Posterior cingulate gyrus (tissue), 11 donors: ENCODE results near the gene ZNF232.
"Not testable (repeated sequence)": the region's sequence is repeated elsewhere in the genome, so short reads cannot be mapped to it uniquely, and the experiment has no call there.

Experiments used
- DNase-seq, 10 donors: peaks; one replicate each; pipeline versions ENCODE4 v3.0.0 to v3.0.0-alpha.2; 2020 to 2021; ENCODE audit warnings: mixed read lengths in 3 of 10
- intact Hi-C: fragments of 100-400 bp; cut with DNase I; formaldehyde crosslinking; loops from one replicate; pipeline ENCODE4 v1.15.1; 2023

Gene ZNF232

DNA sequence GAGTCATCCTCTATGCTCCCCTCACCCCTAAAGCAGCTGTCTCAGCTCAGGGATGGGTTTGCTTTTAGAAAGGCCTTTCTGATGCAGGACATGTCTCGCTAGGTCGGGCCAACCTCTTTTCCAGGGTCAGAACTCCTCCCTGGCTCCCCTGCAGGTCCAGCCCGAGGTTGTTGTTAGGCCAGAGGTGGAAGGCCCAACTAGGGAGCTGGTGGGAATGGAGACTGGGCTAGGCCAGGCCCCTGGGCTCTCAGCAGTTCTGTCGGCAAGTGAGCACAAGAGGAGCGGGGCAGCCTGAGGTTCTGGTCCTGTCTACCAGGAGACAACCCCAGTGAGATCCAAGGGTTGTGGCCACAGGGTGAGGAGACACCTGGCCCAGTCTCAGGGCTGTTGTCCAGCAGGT, 19.0 kb upstream of the ZNF232 start:
- intact Hi-C loops, DNase-seq: not testable (repeated sequence)

DNA sequence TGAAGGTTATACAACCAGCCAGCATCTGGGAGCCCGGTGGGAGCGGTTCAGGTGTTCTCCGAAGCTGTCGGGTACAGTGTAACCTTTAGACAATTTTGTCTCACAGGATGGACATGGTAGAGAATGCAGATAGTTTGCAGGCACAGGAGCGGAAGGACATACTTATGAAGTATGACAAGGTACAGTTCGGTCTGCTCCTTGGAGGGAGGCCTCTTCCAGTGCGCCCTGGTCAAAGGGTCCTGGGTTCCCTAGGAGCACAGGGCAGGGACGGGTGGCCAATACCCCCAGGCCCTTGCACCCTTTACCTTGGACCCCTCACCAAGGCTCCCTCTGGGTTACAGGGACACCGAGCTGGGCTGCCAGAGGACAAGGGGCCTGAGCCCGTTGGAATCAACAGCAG, 18.6 kb upstream of the ZNF232 start:
- DNase-seq, result peak in 1 of 10 donors; percentile 65
- intact Hi-C loops, result not testable (repeated sequence)

DNA sequence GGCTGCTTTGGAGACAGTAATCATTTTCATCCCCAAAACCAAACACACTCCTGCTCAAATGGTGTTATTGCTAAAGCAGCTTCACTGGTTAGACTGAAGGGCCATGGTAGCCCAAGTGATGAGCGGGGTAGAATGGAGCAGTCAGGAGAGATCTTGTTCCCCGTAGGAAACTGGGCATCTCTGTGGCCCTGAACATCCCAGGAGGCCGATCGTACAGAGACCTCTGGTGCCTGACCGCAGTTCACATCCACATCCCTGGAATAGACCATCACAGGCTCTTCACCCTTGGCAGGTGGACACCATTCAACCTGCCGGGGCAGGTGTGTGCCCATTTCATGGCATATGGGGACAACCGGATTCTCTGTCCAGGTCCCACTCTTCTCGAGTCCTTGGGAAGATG, 18.1 kb upstream of the ZNF232 start:
- intact Hi-C loops, result not testable (repeated sequence)
- DNase-seq, result peak in 1 of 10 donors; percentile 34

DNA sequence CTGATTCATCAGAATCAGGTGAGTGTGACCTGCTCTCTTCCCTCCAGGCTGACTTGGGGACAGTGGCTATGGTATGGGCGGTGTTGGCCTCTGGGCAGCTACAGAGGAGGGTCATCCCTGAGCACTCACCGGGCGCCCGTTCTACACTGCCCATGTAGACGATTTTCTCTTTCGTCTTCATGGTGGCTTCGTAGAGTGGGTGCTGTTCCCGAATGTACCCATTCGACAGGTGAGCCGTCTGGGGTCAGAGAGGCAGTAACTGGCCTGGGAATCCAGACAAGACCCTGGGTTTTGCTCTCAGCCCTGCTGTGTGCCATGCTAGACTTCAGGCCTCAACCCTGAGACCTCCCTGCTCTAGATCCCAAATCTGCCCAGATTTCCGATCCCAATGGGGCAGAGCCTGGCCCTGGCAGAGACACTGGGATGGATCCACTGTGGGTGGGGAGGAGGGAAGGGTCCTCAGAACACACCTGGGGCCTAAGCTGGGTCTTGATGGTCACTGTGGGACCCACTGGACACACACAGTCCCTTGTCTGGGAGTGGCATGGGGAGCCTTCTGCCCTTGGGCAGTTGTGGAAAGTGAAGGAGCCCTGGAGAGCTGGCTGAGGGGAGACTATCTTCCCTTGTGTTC, 17.3 kb upstream of the ZNF232 start:
- DNase-seq, result peak in 2 of 10 donors; percentile 27 to 62
- intact Hi-C loops, result no loop called here

DNA sequence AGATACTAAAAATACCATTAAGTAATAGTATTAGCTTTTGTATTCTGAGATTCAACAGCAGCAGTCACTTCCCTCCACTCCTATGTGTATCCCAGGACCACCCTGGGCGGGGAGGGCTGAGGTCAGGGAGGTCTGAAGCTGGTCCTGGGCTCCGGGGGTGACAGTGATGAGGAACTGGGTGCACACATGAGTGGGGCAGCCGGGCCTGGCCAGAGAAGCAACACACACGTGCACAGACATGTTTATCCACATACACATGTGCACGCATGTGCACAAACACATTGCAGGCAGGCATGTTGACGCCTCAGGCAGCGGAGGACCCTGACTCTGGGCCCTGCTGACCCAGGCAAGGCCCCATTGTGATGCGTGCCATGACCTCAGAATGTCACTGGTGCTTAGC, 16.7 kb upstream of the ZNF232 start:
- DNase-seq, result peak in 1 of 10 donors; percentile 59
- intact Hi-C loops, result not testable (repeated sequence)

DNA sequence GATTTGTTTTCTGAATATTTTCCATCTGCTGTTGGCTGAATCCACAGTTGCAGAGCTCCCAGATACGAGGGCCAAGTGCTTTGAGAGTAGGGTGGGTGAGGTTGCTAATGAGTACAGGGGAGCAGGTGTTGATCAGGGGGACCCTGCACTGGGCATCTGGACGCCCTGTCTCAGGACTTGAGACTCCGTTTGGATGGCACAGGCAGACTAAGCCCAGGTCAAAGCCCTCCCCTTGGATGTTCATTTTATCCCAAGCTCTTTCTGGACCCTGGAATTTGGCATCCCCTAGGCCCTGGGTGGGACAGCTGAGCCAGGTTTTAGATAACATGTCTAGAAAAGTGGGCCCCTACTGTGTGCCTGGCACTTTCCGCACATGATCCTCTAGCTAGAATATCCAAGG, 16.2 kb upstream of the ZNF232 start:
- intact Hi-C loops, result no loop called here
- DNase-seq, result no peak

DNA sequence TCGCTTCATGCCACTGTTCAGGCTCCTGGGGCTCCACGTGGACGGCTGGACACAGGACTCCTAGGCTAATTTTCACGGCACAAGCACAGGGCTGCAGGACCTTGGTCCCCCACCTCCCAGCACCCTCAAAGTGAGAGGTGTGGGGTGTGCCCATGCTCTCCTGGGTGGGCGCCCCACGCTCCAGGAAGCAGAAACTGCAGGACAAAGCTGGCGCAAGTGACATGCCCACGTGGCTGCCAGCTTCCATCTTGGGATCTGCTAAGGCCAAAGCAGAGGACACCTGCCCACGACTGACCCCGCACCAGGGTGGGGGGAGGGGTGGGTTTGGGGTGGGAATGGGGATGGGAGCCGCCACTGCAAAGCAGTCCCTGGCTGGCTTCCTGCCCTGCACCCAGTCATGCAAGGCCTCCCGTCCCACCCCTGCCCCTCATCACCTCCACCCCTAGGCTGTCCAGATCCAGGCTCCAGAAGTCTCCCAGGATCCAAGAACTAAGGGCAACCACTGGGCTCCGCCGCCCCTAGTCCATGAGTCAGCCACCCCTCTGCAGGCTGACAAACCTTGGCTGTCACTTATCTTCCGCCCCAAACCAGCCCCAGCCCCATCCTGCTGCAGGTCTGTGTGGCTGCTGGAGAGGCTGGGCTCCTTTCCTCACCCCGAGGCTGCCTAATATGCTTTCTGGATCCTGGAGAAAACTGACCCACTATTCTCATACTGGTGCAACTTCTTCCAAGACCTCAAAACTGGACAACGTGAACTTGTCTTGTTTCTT, 15.2 kb upstream of the ZNF232 start:
- DNase-seq, result peak in 2 of 10 donors; percentile 54 to 78
- intact Hi-C loops, result no loop called here

DNA sequence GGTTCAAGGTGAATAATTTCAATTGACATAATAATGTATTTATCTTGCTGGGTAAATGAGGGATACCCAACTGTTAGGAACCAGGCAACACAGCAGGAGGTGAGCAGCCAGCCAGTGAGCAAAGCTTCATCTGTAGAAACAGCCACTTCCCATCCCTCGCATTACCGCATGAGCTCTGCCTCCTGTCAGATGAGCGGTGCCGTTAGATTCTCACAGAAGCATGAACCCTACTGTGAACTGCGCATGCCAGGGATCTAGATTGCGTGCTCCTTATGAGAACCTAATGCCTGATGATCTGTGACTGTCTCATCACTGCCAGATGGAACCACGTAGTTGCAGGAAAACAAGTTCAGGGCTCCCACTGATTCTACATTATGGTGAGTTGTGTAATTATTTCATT, 13.2 kb upstream of the ZNF232 start:
- intact Hi-C loops, result not testable (repeated sequence)
- DNase-seq, result peak in 1 of 10 donors; percentile 13

DNA sequence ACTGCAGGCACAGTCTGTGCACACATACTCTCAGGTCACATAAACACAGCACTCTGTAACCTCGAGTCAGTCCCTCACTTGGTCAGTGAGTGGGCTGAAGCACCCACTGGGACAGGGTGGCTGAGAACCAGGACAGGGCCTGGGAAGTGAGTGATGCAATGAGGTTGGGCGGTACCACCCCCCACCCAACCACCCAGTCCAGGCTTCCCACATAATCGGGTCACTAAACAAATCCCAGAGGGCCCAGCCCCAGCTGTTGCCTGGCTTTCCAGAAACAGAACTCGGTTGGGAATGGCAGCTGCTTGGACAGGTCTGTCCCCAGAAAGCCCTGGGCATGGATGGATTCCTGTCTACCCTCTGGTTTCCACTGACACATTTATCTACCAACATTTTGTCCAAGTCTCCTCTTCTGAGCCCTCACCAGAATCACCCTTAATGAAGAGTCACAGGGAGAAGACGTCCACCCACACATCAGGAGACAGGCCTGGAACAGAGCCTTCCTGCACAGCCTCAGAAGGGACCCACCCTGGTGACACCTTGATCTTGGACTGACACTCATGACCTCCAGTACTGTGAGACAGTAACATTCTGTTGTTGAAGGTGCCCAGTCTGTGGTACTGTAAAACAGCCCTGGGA, 12.6 kb upstream of the ZNF232 start:
- DNase-seq, result peak in 1 of 10 donors; percentile 70
- intact Hi-C loops, result not testable (repeated sequence)

DNA sequence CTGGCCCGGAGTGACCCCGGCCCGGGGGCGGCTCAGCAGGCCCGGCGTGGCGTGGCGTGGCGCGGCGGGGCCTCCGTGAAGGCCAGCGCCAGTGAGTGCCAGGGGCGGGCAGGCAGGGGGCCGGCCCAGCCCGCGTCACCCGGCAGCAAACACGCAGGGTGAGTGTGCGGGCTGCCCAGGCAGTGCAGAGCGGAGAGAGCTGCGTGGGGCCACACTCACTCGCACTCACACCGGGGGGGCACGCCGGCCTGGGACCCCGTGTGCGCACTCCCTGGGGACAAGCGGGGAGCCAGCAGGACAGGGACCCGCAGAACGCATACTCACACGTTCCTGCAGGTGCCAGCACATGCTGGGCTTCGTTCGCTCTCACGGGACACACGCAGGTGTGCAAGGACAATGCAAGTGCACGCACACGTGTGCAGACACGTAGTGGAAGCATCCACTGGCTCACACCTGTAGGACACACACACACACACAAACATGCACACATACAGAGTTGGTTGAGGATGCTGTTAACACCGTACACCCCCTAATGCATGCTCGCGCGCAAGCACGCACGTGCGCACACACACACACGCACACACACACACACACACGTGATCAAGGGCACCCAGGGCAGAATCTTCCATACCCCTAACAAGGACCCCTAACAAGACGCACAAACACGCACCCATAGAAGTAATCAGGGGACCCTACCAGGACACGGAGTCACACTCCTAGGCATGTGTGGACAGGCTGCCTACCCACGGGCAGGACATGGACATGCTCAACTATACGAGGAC, 11.9 kb upstream of the ZNF232 start:
- intact Hi-C loops, result no loop called here
- peak in 3 of 10 donors; percentile 35 to 82 (median 53) for DNase-seq

DNA sequence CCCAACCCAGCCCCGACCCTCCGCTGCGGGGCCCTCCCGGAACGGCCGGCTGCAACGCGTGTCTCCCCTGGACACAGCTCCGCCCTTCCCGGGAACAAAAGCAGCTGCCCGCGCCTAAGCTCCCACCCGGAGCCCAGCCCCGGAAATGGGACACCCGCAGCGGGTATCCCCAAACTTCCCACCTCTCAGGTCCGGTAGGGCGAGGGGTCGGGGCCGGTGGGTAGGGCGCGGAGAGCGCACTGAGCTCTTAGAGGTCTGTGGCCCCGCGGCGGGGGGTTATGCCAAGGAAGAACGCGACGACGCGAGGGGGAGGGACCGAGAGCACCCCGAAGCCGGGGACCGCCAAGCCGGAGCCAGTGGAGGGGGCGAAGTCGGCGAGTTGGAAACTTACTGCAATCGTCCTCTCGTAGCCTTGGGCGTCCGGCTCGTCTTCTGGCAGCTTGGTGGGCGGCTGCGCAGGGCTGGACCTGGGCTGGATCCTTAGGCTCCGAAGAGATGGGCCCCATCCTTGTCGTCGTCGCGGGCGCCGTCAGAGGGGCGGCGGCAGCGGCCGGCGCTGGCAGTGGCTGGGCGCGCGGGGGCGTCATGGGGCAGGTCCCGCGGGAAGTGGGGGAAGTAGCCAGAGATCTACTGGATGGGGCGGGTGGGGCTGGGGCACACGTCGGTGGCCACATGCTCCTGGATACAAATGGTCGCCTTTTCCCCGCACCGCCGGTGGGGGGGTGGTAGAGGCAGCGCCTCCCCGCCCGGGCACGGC, 11.1 kb upstream of the ZNF232 start:
- peak in 3 of 10 donors; percentile 41 to 86 (median 77) for DNase-seq
- intact Hi-C loops, result no loop called here

DNA sequence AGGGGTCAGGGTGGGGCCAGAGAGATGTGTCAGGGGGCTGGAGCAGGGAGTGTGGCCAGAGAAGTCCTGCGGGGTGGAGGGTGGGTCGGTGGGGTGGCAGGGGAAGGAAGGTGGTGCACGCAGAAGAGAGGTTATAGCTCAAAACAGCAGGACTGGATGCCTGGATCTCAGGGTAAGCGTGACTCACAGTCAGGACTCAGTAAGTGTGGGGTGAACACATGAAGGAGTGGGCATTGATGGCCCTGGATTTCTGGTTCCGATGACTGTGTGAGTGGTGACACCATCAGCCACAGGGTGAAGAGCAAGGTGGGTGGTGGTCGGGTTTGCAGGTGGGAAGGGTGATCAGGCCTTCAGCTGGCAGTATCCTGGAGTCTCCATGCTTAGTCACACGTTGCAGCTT, 10.4 kb upstream of the ZNF232 start:
- peak in 2 of 10 donors; percentile 14 to 53 for DNase-seq

DNA sequence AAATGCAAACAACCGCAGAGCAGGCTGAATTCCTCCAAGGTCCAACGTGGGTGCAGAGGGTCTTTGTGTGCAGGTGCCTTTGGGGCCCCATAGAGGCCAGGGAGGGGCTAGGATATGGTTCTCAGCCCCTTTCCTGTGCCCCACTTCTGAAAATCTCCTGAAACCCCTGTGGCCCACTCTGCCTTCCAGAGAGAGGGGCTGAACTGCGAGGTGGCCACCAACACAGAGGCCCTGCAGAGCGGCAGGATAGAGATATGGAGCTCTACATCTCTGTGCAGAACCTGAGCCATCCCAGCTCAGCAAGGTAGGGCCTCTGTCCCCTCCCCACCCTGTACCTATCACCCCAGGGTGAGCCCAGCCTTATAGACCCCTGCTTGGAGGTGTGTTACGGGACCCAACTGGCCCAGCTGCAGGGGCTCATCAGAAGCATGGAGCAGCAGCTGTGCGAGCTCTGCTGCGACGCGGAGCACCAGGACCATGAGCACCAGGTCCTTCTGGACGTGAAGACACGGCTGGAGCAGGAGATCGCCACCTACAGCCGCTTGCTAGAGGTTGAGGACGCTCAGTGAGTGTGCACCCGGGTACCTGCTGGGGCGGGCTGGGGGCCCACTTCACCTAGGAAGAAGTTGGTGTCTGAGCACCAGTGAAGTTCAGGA, 9.6 kb upstream of the ZNF232 start:
- peak in 2 of 10 donors; percentile 50 to 77 for DNase-seq
- intact Hi-C loops, result no loop called here

More for the DNA sequence above, 10.4 kb upstream of the ZNF232 start:
- intact Hi-C loops, result not testable (repeated sequence)

DNA sequence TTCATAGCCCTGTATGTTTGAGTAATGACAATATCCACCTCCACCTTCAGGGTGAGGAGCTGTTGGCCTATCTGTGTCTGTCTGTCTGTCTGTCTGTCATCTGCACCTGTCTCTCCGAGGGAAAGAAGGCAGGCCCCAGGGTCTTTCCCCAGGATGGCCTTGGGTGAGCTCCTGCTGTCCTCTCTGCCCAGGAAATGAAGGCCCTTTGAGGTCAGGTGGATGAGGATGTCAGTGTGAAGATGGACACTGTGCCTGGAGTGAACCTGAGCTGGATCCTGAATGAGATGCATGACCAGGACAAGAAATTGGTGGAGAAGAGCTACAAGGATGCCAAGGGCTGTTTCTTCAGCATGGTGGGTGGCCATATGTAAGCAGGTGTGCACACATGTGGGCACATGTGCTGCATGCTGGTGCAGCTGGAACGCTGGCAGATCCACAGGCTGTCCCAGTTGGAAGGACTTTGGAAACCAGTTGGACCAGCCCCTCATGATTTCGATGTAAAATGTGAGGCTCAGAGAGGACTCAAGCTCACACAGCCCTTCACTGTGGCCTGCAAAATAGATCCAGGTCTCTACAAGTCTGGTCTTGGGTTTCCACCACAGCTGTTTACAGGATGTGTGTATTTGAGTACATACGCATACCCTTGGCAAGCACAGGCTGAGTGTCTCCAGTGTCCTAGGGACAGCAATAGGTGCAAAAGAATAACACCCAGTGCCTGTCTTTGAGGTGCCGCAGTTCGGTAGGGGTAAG, 8.9 kb upstream of the ZNF232 start:
- intact Hi-C loops, result not testable (repeated sequence)
- peak in 1 of 10 donors; percentile 52 for DNase-seq

DNA sequence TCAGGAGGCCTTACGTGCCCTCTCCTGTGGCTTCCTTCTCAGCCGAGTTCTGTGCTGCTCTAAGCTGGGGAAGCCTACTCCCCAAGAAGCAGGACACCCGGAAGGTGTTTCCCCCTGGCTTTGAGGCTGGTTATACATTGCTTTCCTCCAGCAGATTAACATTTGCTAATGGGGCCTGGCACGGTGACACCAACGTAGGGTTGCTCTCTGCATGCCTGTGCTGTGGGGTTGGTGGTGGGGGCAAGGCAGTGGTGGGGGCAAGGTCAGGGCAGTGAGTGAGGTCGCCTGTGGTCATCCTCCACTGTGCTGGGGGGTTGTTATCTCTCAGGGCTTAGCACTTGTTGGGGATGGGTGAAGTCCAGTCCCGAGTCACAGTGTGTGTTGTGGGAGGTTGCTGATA, 8.4 kb upstream of the ZNF232 start:
- intact Hi-C loops, result no loop called here
- peak in 1 of 10 donors; percentile 72 for DNase-seq

DNA sequence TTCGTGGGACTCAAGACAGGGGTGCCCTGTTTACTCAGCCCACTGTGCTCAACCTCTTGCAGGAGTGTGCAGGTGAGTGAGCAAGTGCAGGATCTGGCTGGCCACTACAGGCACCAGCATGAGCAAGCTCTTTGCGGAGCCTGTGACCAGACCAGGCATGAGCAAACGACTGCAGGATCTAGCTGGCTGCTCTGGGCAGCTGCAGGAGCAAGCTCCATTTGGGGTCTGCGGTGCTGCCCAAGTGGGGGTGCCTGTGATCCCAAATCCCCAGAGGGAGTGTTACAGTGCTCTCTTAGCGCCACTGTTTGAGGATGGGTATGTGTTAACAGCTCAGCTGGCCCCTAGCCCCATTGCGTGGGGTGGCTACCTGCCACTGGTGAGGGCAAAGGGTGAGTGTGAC, 6.5 kb upstream of the ZNF232 start:
- intact Hi-C loops, result no loop called here
- DNase-seq, result peak in 1 of 10 donors; percentile 20

DNA sequence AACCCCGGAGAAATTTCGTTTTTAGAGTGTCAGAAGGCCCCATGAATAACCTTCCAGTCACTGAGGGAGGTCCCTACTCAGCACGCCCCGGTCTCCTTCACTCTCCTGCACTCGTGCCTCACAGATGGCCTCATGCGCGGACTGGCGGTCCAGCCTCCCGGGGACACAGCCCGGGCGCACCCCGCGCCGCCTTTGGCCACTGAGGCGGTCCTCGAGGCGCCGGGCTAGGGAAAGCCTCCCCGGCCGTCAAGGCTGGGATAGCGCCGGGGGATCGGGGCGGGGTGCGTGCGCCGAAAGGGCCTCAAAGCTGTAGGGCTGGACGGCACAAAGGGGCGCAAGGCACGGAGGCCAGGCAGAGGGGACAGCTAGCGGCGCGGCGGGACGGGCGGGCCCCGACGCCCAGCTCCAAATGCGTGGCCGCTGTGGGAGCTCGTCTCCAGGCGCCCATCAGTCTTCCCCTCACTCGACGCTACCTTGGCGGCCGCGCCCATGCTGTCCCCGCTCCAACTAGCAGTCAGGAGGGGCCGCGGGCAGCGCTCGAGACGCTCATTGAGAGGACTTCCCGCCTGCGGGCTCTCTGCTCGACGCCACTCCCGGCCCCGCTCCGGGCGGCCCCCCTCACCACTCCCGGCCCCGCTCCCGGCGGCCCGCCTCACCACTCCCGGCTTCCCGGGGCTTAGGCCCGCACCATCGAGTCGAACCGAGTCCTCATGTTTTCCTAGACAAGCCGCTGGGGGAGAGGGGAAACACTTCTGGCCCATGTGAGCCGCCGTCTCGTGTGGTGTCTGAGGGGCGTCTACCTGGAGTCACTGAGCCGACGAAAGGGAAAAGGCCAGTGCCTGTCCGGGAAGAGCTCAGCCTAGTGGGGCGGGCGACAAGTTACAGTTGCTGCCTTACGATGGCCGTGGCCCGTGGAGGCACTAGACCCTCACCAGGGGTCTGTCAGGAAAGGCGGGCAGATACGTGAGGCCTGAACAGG, 4.3 kb upstream of the ZNF232 start, which contains the start of gene USP6:
Gene USP6 (plus strand): TSS at position 360 of the 979 bp plus-strand sequence. CDS start 14,336 bp downstream, outside the sequence.
- intact Hi-C loops, result no loop called here
- peak in 3 of 10 donors; percentile 39 to 81 (median 57) for DNase-seq
